ENCODE results near the gene LMAN2.

LMAN2 gene

GRCh38 chr5:177351392-177352329, at the start of gene LMAN2:
Gene LMAN2, minus strand, starts transcription at chr5:177351668. Its CDS starts 21 bp downstream, at chr5:177351647.
- peak; percentile 52; the same call in 1 of the 2 replicates for TF ChIP-seq POLR2A (IDR thresholded peaks at IDR 0.05; ENCODE audit: low read depth, low read length)
- DNase-seq (ENCODE audit: insufficient read length, low spot score) (peak; percentile 95), FAIRE-seq (no peak)

GRCh38 chr5:177399997-177400868, 48.8 kb upstream of the LMAN2 start, which contains the start of gene PFN3:
Gene PFN3, minus strand, starts transcription at chr5:177400661. Its CDS starts 85 bp downstream, at chr5:177400576.
- FAIRE-seq, result no peak

GRCh38 chr5:177397875-177398390, 46.5 kb upstream of the LMAN2 start:
- FAIRE-seq, result no peak
- no peak for DNase-seq (ENCODE audit: insufficient read length, low spot score)
- TF ChIP-seq POLR2A (IDR thresholded peaks at IDR 0.05; ENCODE audit: low read depth, low read length), result no peak

More at GRCh38 chr5:177399997-177400868, 48.8 kb upstream of the LMAN2 start, which contains the start of gene PFN3:
- no peak for TF ChIP-seq POLR2A (IDR thresholded peaks at IDR 0.05; ENCODE audit: low read depth, low read length)
- DNase-seq (ENCODE audit: insufficient read length, low spot score), result no peak

GRCh38 chr5:177396807-177397206, 45.3 kb upstream of the LMAN2 start:
- no peak for DNase-seq (ENCODE audit: insufficient read length, low spot score)
- no peak for FAIRE-seq
- no peak for TF ChIP-seq POLR2A (IDR thresholded peaks at IDR 0.05; ENCODE audit: low read depth, low read length)

GRCh38 chr5:177396078-177396477, 44.6 kb upstream of the LMAN2 start:
- DNase-seq (ENCODE audit: insufficient read length, low spot score), result no peak
- no peak for FAIRE-seq
- TF ChIP-seq POLR2A (IDR thresholded peaks at IDR 0.05; ENCODE audit: low read depth, low read length), result no peak

- TF ChIP-seq POLR2A (IDR thresholded peaks at IDR 0.05; ENCODE audit: low read depth, low read length), result no peak
- FAIRE-seq, result no peak
- no peak for DNase-seq (ENCODE audit: insufficient read length, low spot score)
Measured at GRCh38 chr5:177393990-177394389, 42.5 kb upstream of the LMAN2 start.

GRCh38 chr5:177393206-177393765, 41.8 kb upstream of the LMAN2 start:
- no peak for TF ChIP-seq POLR2A (IDR thresholded peaks at IDR 0.05; ENCODE audit: low read depth, low read length)
- FAIRE-seq (no peak), DNase-seq (ENCODE audit: insufficient read length, low spot score) (no peak)

GRCh38 chr5:177392765-177393164, 41.3 kb upstream of the LMAN2 start:
- TF ChIP-seq POLR2A (IDR thresholded peaks at IDR 0.05; ENCODE audit: low read depth, low read length), result no peak
- no peak for DNase-seq (ENCODE audit: insufficient read length, low spot score)
- no peak for FAIRE-seq

- no peak for TF ChIP-seq POLR2A (IDR thresholded peaks at IDR 0.05; ENCODE audit: low read depth, low read length)
- FAIRE-seq (no peak), DNase-seq (ENCODE audit: insufficient read length, low spot score) (peak; percentile 94)
Measured at GRCh38 chr5:177390363-177391300, 39.2 kb upstream of the LMAN2 start.

- peak; percentile 4; the same call in 1 of the 2 replicates for TF ChIP-seq POLR2A (IDR thresholded peaks at IDR 0.05; ENCODE audit: low read depth, low read length)
- DNase-seq (ENCODE audit: insufficient read length, low spot score) (peak; percentile 79), FAIRE-seq (no peak)
Measured at GRCh38 chr5:177389241-177390169, 38.0 kb upstream of the LMAN2 start.

- DNase-seq (ENCODE audit: insufficient read length, low spot score) (no peak), FAIRE-seq (no peak)
- no peak for TF ChIP-seq POLR2A (IDR thresholded peaks at IDR 0.05; ENCODE audit: low read depth, low read length)
Measured at GRCh38 chr5:177388521-177389052, 37.1 kb upstream of the LMAN2 start.

All from H54 (cell line).